Measurements from ENCODE around the gene DLK1. TPM values are rescaled to one million over a fixed set of nuclear protein-coding genes. Genes with fewer than 3 reads are reported as not detected.

The DLK1 gene
- total and polyA plus RNA-seq, 2 of the 4 experiments (the other 2 are of a cell fraction): under 0.01 to 0.07 TPM

DNA sequence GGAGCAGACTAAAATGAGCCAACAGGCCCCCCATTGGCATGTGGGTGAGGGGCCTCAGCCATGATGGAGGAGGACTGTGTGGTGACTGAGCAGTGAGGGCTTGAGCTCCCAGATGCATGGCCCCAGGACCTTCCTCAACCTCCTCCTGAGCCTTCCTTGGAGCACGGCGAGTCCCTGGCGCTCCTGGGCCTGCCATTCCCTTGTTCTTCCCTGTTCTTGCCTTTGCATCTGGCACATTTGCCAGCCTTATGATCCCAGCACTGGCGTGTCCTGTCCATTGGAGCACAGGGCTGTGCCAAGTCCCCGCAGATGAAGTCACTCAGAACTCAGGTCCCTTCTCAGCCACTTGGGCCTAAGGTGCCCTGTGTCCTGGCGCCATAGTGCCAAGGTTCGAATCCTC, 58.9 kb downstream of the DLK1 start:
- H3K27ac ChIP-seq (ENCODE audit: insufficient read depth, low read length): no peak overlapping the region

More for the DNA sequence above, 58.9 kb downstream of the DLK1 start:
- H4K20me1 ChIP-seq (ENCODE audit: insufficient read depth, low read length): no peaks in the 10 kb centered on the region
- ChIA-PET CTCF (no interaction called here), POLR2A (ENCODE audit: unreplicated experiment) (no interaction called here)
- BruUV-seq (replicated peaks): no TSS peak
- no peaks in the 10 kb centered on the region for H3K9me1 ChIP-seq (ENCODE audit: insufficient read depth, low read length)
- no peaks in the 10 kb centered on the region for H3K4me1 ChIP-seq (ENCODE audit: control insufficient read depth, insufficient read depth, low read length)
- H3K4me2 ChIP-seq (ENCODE audit: low read depth, low read length): no peak overlapping the region
- no peak overlapping the region for H3K9ac ChIP-seq (ENCODE audit: low read depth, low read length)
- H3K18ac ChIP-seq (ENCODE audit: low read depth, low read length): no peak overlapping the region
- H3K36me3 ChIP-seq (ENCODE audit: control insufficient read depth, insufficient read depth, low read length): no peaks in the 10 kb centered on the region
- H2AFZ ChIP-seq (replicated peaks; ENCODE audit: low read length, poor library complexity): no peak overlapping the region
- no peak overlapping the region for H3K14ac ChIP-seq (replicated peaks; ENCODE audit: low read depth, low read length)
- H2AK9ac ChIP-seq (replicated peaks; ENCODE audit: low read depth, low read length, poor library complexity): no peak overlapping the region
- H3K56ac ChIP-seq (ENCODE audit: extremely low read depth, insufficient read depth, low read length): no peak overlapping the region
- no peak overlapping the region for H2BK15ac ChIP-seq (ENCODE audit: low read depth, low read length)
- DNase-seq: no peak
- in situ Hi-C loops (cut with MboI; ENCODE audit: low sequenced_read_pairs) (no loop called here), intact Hi-C loops (cut with micrococcal nuclease) (no loop called here), dilution Hi-C loops (cut with HindIII; ENCODE audit: low sequenced_read_pairs, unreplicated experiment) (no loop called here)
- H2BK5ac ChIP-seq (ENCODE audit: low read depth, low read length, poor library complexity, severe bottlenecking): no peak overlapping the region
- H3K4ac ChIP-seq (ENCODE audit: low read depth, low read length): no peak overlapping the region
- H3K79me1 ChIP-seq (ENCODE audit: low read depth in 1 of 2, low read length in 2 of 2): no peaks in the 10 kb centered on the region
- H2BK120ac ChIP-seq (ENCODE audit: low read depth, low read length): no peak overlapping the region
- H2BK20ac ChIP-seq (ENCODE audit: low read depth, low read length): no peak overlapping the region
- no peak overlapping the region for H4K5ac ChIP-seq (ENCODE audit: low read depth, low read length)
- H3K9me3 ChIP-seq (ENCODE audit: control insufficient read depth, insufficient read depth, low read length): no peaks in the 10 kb centered on the region
- ATAC-seq (ENCODE audit: low read depth): no peak
- TF ChIP-seq CHD1 (IDR thresholded peaks at IDR 0.05; ENCODE audit: low read depth, low read length) (no peak), MAZ (IDR thresholded peaks at IDR 0.05; ENCODE audit: borderline replicate concordance, low read depth, low read length) (no peak), NFE2L2 (IDR thresholded peaks at IDR 0.05; ENCODE audit: low read depth, low read length) (no peak), FOS (IDR thresholded peaks at IDR 0.05; ENCODE audit: low read depth, low read length) (no peak), MXI1 (IDR thresholded peaks at IDR 0.05; ENCODE audit: borderline replicate concordance, low read depth, low read length) (no peak), CEBPB (IDR thresholded peaks at IDR 0.05; ENCODE audit: low read depth, low read length) (no peak), RFX5 (IDR thresholded peaks at IDR 0.05; ENCODE audit: low read depth, low read length) (no peak), POLR2A (IDR thresholded peaks at IDR 0.05; ENCODE audit: low read depth, low read length) (no peak), MAFK (IDR thresholded peaks at IDR 0.05; ENCODE audit: low read depth, low read length) (no peak), RAD21 (IDR thresholded peaks at IDR 0.05; ENCODE audit: low read length) (no peak), BHLHE40 (IDR thresholded peaks at IDR 0.05; ENCODE audit: low read depth, low read length) (no peak), RCOR1 (IDR thresholded peaks at IDR 0.05; ENCODE audit: insufficient replicate concordance, low read length) (no peak), SMC3 (IDR thresholded peaks at IDR 0.05; ENCODE audit: low read depth, low read length) (no peak)
- TF ChIP-seq, protein P1, sequence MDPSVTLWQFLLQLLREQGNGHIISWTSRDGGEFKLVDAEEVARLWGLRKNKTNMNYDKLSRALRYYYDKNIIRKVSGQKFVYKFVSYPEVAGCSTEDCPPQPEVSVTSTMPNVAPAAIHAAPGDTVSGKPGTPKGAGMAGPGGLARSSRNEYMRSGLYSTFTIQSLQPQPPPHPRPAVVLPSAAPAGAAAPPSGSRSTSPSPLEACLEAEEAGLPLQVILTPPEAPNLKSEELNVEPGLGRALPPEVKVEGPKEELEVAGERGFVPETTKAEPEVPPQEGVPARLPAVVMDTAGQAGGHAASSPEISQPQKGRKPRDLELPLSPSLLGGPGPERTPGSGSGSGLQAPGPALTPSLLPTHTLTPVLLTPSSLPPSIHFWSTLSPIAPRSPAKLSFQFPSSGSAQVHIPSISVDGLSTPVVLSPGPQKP (IDR thresholded peaks at IDR 0.05; ENCODE audit: borderline replicate concordance, low read depth, low read length): no peak
- TF ChIP-seq, protein P2, sequence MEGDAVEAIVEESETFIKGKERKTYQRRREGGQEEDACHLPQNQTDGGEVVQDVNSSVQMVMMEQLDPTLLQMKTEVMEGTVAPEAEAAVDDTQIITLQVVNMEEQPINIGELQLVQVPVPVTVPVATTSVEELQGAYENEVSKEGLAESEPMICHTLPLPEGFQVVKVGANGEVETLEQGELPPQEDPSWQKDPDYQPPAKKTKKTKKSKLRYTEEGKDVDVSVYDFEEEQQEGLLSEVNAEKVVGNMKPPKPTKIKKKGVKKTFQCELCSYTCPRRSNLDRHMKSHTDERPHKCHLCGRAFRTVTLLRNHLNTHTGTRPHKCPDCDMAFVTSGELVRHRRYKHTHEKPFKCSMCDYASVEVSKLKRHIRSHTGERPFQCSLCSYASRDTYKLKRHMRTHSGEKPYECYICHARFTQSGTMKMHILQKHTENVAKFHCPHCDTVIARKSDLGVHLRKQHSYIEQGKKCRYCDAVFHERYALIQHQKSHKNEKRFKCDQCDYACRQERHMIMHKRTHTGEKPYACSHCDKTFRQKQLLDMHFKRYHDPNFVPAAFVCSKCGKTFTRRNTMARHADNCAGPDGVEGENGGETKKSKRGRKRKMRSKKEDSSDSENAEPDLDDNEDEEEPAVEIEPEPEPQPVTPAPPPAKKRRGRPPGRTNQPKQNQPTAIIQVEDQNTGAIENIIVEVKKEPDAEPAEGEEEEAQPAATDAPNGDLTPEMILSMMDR (conservative IDR thresholded peaks at IDR 0.05; ENCODE audit: low read depth, low read length): no peak
- TF ChIP-seq, protein P3, sequence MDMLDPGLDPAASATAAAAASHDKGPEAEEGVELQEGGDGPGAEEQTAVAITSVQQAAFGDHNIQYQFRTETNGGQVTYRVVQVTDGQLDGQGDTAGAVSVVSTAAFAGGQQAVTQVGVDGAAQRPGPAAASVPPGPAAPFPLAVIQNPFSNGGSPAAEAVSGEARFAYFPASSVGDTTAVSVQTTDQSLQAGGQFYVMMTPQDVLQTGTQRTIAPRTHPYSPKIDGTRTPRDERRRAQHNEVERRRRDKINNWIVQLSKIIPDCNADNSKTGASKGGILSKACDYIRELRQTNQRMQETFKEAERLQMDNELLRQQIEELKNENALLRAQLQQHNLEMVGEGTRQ (IDR thresholded peaks at IDR 0.05; ENCODE audit: low read depth, low read length): no peak
- no peak overlapping the region for H2AK5ac ChIP-seq (ENCODE audit: low read depth, low read length)
- H3K4me3 ChIP-seq (ENCODE audit: insufficient read depth, low read depth, low read length): no peak overlapping the region
- H3K23ac ChIP-seq (ENCODE audit: low read depth, low read length): no peak overlapping the region
- no peak overlapping the region for H4K8ac ChIP-seq (ENCODE audit: low read depth in 2 of 2, low read length in 2 of 2)
- peaks cover 48% of the 10 kb centered on the region for H3K27me3 ChIP-seq (ENCODE audit: control insufficient read depth, insufficient read depth, low read length)
- 90% methylated on average over 2 of the region's 7 CpGs; no CpG with 5 or more reads in 1 of the 2 experiments for WGBS, 2 experiments (ENCODE audit: extremely low coverage in 2 of 2, insufficient read length in 1 of 2)
- H4K91ac ChIP-seq (ENCODE audit: insufficient read depth, low read depth, low read length): no peak overlapping the region
